C4-2B (cell line): ENCODE measurements around the gene TOLLIP.
"Not testable (repeated sequence)": the region's sequence is repeated elsewhere in the genome, so short reads cannot be mapped to it uniquely, and the experiment has no call there.

Experiments
- H3K27ac ChIP-seq: fragments of 450-650 bp; 2 replicates; pipeline ENCODE4 v1.5.1; 2017
- CTCF ChIP-seq: fragments of 450-650 bp; conservative IDR thresholded peaks from 2 replicates; pipeline ENCODE4 v1.5.1; 2017; ENCODE audit warnings: mild to moderate bottlenecking
- ZFX ChIP-seq: fragments of 450-650 bp; IDR thresholded peaks from 2 replicates; pipeline ENCODE4 v1.6.1; 2017

The TOLLIP gene

GRCh38 chr11:1251236-1251770 is 58.1 kb downstream of the TOLLIP start:
- no peak for TF ChIP-seq ZFX
- no peak for TF ChIP-seq CTCF
- no peak overlapping the region for H3K27ac ChIP-seq

- not testable (repeated sequence) for H3K27ac ChIP-seq
Observed at GRCh38 chr11:1250411-1250810, 59.0 kb downstream of the TOLLIP start.

- not testable (repeated sequence) for H3K27ac ChIP-seq
Observed at GRCh38 chr11:1248951-1249350, 60.5 kb downstream of the TOLLIP start.

GRCh38 chr11:1247026-1247425 is 62.4 kb downstream of the TOLLIP start:
- not testable (repeated sequence) for H3K27ac ChIP-seq

- not testable (repeated sequence) for H3K27ac ChIP-seq
Observed at GRCh38 chr11:1246301-1246700, 63.1 kb downstream of the TOLLIP start.

- not testable (repeated sequence) for H3K27ac ChIP-seq
Observed at GRCh38 chr11:1245717-1246116, 63.7 kb downstream of the TOLLIP start.

GRCh38 chr11:1244557-1244956 is 64.9 kb downstream of the TOLLIP start:
- not testable (repeated sequence) for H3K27ac ChIP-seq

- H3K27ac ChIP-seq, result not testable (repeated sequence)
Observed at GRCh38 chr11:1243521-1243920, 65.9 kb downstream of the TOLLIP start.

GRCh38 chr11:1242751-1243150 is 66.7 kb downstream of the TOLLIP start:
- H3K27ac ChIP-seq, result not testable (repeated sequence)

GRCh38 chr11:1242289-1242688 is 67.1 kb downstream of the TOLLIP start:
- H3K27ac ChIP-seq, result no peak overlapping the region
- TF ChIP-seq CTCF, result no peak
- TF ChIP-seq ZFX, result no peak

GRCh38 chr11:1241706-1242105 is 67.7 kb downstream of the TOLLIP start:
- H3K27ac ChIP-seq, result no peak overlapping the region
- TF ChIP-seq ZFX, result no peak
- no peak for TF ChIP-seq CTCF

- TF ChIP-seq CTCF (no peak), ZFX (no peak)
- H3K27ac ChIP-seq, result no peak overlapping the region
Observed at GRCh38 chr11:1240771-1241170, 68.7 kb downstream of the TOLLIP start.
